HG03558 (cell line): ENCODE results near the gene XYLT1.
"Not testable (repeated sequence)": the region's sequence is repeated elsewhere in the genome, so short reads cannot be mapped to it uniquely, and the experiment has no call there.

ENCODE experiments used
- ATAC-seq: cut with Tn5 transposase; IDR thresholded peaks from one replicate; pipeline ENCODE4 v1.9.1; 2021; ENCODE audit warnings: moderate number of reproducible peaks; ENCODE audit not compliant: unreplicated experiment; ENCODE audit errors: extremely low read depth

XYLT1 gene

GRCh38 chr16:17491140-17491662, 20.4 kb upstream of the XYLT1 start:
- ATAC-seq: no peak

GRCh38 chr16:17488506-17488905, 17.7 kb upstream of the XYLT1 start:
- ATAC-seq: no peak

DNA sequence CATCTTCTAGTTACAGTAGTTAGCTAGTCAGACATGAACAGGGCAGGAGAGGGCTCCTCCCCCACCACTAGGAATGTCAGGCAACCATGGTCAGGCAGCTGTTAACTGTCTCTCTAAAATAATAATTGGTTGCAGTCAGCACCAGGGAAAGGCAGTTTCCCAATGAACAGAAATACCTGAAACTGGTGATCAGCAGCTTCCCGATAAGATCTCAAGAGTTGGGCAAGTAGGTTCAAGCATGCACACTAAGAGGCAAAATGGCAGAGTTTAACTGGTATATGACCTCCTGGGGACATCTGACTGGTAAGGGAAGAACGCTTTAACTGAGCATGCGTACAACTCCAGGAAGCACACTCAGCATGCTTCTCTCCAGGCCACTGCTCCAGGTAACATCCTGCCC, 12.6 kb upstream of the XYLT1 start:
- no peak for ATAC-seq

- not testable (repeated sequence) for ATAC-seq
Measured at GRCh38 chr16:17482341-17482740, 11.6 kb upstream of the XYLT1 start.

DNA sequence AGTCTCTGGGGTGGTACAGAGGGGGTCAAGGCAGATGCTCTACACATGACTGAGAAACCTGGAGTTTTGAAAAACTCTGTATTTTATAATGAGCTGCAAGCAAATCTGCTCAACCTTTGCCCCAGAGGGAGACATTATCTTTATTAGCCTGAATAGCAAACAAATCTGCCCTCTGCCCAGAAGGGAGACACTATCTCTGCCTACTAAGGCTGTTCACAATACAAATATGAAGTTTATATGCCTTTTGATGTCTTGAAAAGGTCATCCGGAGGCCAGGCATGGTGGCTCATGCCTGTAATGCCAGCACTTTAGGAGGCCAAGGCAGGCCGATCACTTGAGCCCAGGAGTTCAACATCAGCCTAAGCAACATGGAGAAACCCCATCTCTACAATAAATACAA, 11.0 kb upstream of the XYLT1 start:
- ATAC-seq: no peak

DNA sequence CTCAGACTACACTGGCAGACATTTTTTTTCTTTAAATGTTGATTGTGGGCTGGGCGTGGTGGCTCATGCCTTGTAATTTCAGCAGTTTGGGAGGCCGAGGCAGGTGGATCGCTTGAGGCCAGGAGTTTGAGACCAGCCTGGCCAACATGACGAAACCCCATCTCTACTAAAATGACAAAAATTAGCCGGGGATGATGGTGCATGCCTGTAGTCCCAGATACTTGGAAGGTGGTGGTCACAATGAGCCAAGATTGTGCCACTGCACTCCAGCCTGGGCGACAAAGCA, 6.4 kb upstream of the XYLT1 start:
- ATAC-seq: not testable (repeated sequence)

GRCh38 chr16:17476414-17477259, 5.9 kb upstream of the XYLT1 start:
- no peak for ATAC-seq

DNA sequence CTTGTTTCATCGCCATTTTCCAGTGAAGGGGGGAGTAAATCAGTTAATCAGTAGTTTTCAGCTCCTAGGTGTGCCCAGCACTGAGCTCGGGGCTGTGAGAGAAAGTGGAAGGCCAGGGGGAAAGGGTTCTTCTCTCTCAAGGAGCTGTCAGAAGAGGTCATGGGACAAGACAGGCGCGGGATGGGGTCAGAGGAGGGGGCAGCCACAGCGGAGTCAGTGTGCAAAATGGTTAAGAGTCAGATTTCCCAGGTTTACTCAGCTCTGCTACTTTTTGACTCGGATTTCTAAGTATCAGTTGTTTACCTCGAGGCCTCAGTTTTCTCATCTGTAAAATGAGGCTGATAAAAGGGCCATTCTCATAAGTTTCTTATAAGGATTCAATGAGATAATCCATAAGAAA, 4.3 kb upstream of the XYLT1 start:
- no peak for ATAC-seq

DNA sequence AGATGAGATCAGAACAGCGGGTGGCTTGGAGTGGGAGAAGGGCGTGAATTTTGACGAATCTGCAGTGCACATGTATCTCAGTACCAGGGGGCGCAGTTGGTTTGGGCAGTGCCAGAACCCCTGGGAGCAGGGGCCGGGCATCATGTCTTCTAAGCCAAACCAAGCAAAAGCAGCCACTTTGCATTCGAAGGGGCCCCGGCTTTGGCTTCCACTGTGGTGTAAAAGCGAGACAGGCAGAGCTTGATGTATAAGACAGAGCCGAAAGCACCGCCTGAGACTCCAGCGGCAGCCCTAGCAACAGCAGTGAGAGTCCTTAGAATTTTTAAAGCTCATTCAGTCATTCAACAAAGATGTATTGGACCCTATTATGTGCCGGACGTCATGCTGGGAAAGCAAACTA, 3.8 kb upstream of the XYLT1 start:
- no peak for ATAC-seq

DNA sequence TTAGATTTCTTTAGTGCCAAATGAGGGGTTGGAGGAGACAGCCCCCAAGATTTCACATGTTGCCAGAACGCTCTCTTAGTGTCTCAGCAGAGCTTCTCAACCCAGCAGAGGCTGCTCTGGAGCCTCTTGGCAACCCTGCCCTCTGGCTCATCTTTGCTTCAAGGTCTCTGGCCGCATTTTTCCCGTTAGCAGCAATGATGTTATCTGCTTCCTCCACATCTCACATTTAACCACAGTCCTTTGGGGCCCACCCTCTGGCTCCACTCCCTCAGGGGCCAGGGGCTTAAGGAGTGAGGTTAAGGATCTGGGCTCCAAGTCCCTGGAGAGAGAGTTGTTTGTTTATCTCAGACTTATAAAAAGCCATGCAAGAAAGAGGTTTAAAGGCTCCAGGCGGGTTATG, 3.3 kb upstream of the XYLT1 start:
- ATAC-seq: no peak

DNA sequence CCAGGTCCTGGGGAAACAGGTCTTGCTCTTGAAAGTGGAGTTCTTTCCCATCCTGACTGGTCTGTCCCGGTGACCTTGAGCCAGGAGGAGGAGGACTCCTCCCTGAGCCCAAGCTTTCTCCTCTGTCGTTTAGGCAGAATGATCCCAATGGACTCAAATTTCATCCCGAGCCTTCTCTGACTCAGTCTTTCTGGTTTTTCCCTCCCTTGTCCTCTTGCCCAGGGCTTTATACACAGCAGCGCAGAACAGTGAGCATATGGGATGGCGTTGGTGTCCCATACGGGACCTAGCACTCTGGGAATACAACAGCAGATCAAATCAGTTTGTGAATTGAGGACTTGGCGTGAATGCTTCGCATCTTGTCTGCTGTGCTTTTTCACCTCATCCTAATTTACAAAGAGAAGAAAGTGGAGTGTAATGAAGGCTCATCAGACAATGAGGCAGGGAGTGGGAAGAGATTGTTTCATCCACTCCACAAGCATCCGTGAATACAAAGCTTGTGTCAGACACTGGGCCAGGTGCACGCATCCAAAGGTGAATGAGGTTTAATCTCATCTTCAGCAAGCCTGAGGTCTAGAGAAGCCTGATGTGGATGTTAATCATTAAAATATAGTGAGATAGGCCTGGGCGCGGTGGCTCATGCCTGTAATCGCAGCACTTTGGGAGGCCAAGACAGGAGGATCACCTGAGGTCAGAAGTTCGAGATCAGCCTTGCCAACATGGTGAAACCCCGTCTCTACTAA, 1.1 kb upstream of the XYLT1 start:
- no peak for ATAC-seq

GRCh38 chr16:17470182-17470907, 415 bp downstream of the XYLT1 start:
- no peak for ATAC-seq

- ATAC-seq: no peak
Measured at GRCh38 chr16:17469741-17470181, 999 bp downstream of the XYLT1 start.

- no peak for ATAC-seq
Measured at GRCh38 chr16:17469011-17469740, 1.6 kb downstream of the XYLT1 start.

GRCh38 chr16:17468611-17469010, 2.1 kb downstream of the XYLT1 start:
- no peak for ATAC-seq

DNA sequence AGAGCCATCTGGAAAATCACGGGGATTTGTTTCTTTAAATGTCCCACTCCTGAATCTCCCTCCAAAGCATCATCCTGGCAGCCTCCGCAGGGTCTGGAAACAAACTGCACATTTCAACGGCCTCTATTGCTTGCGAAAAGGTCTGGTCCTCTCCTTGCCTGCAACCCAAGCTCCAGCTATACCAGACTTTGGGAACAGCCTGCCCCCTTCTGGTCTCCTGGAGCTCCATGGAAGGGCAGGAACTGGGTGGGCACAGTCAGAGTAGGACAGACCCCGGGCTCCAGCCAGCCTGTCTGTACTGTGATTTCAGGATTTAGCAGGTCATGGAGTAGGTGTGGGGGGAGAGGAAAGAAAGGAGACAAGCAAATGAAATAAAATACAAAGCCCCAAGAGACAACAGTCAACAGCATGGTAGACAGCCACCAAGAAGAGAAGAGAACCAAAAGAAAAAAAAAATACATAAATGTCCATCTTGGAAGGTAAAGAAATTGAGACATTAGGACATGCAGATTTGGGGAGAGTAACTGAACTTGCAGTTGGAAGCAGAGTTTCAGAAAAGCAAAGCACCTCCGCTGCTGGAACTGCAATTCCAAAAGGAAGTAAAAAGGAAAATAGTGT, 2.7 kb downstream of the XYLT1 start:
- ATAC-seq: no peak

DNA sequence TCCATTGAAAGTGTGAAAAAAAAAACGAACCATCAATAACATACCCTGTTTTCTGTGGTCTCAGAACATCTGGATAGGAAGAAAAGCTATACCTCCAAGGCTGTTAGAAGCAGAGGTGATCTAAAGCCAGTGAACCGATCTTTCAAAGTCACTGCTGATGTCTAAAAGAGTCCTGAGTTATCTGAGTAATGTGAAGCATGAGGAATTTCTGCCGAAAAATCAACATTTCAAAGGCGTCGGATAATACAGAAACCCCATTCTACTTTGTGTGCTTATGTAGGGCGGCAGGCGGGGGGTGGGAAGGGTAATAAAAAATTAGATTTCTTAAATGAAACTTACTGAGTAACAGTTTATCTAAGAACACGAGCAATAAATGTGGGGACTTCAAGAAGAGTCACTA, 3.9 kb downstream of the XYLT1 start:
- no peak for ATAC-seq

DNA sequence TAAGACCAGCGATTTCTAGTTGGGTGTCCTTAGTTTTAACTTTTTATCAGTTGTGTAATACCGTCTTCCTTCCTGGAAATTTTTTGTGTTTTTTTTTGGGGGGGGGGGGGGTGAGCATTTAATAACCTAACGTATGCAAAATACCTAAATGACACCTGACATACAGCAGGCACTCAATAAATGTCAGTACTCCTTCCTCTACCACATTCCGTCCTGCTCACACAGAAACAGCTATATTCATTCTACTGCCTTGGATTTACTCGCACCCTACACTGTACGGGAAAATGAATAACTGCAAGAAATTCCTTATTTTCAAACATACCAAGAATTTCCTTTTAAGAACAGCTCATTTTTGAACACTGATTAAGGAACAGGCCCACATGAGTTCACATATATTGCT, 5.3 kb downstream of the XYLT1 start:
- ATAC-seq: no peak

DNA sequence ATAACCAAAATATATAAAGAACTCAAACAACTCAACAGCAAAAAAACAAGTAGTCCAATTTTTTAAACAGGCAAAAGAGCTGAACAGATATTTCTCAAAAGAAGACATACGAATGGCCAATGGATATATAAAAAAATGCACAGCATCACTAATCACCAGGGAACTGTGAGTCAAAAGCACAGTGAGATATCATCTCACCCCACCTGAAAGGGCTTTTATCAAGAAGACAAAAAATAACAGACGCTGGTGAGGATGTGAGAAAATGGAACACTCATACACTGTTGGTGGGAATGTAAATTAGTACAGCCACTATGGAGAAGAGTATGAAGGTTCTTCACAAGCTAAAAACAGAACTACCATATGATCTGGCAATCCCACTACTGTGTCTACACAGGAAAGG, 7.4 kb downstream of the XYLT1 start:
- ATAC-seq: no peak
